Upper lobe of right lung (tissue), 1 donor: ENCODE data around the gene KIF25. TPM values are rescaled to one million over a fixed set of nuclear protein-coding genes. Genes with fewer than 3 reads are reported as not detected.
A peak's percentile ranks its signal among the peaks of the same experiment; 100 is the strongest.

Experiments
- ATAC-seq: fragments of 200-7000 bp; cut with Tn5 transposase; one replicate; pipeline ENCODE4 v1.9.1; 2020; ENCODE audit warnings: mild to moderate bottlenecking, moderate library complexity
- DNase-seq: peaks from one replicate; pipeline ENCODE4 v3.0.0-alpha.2; 2020
- H3K27ac ChIP-seq: fragments of 200-600 bp; one replicate; pipeline ENCODE4 v1.8.0; 2022
- H3K27me3 ChIP-seq: fragments of 200-600 bp; one replicate; pipeline ENCODE4 v1.8.0; 2022; ENCODE audit warnings: mild to moderate bottlenecking
- H3K36me3 ChIP-seq: fragments of 200-600 bp; one replicate; pipeline ENCODE4 v1.8.0; 2022
- H3K4me1 ChIP-seq: fragments of 200-600 bp; one replicate; pipeline ENCODE4 v1.8.0; 2022
- H3K4me3 ChIP-seq: fragments of 200-600 bp; one replicate; pipeline ENCODE4 v1.8.0; 2022; ENCODE audit warnings: mild to moderate bottlenecking
- H3K9me3 ChIP-seq: fragments of 200-600 bp; one replicate; pipeline ENCODE4 v1.8.0; 2022
- CTCF ChIP-seq: fragments of 200-600 bp; IDR thresholded peaks from one replicate; pipeline ENCODE4 v1.8.0; 2022; ENCODE audit warnings: antibody characterized with exemption
- intact Hi-C: fragments of 100-400 bp; cut with DNase I; formaldehyde crosslinking; loops from one replicate; pipeline ENCODE4 v1.11.0; 2022
- total RNA-seq: library from RNA; stranded (reverse); fragmentation: NEBNext Ultra II Directional; extraction: Animal tissue kit (Norgen Biotek cat#: 25700); gene quantifications from one replicate; pipeline ENCODE4 v1.2.1, GENCODE V29; 2021
- donor health status: DM: no; HTN: yes; CAD: no; lungs with severe emphysema.

KIF25 gene
- total RNA-seq, 1 donor from 2014 or later = 0.96 TPM

DNA sequence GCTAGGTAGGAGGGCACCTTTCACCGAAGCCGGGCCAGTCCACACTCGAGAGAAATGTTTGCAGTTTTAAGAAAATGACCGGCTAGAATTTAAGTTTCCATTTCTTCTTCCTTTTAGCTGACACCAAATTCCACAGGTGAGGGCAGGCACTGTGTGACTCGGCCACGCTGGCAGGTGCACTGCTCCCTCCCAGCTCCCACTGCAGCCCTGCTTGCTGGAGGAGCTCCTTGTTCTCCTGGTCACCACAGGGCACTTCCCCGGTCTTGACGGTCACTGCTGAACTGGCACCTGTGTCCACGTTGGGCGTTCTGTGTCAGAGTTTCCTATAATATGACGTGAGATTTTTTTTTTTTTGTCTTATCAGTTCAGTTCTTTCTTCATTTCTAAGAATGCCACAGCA, 3.6 kb upstream of the KIF25 start:
- H3K27me3 ChIP-seq = no peaks in the 10 kb centered on the region
- no peak overlapping the region for H3K4me3 ChIP-seq
- no peaks in the 10 kb centered on the region for H3K9me3 ChIP-seq
- no peaks in the 10 kb centered on the region for H3K4me1 ChIP-seq
- ATAC-seq (no peak), DNase-seq (no peak)
- no peaks in the 10 kb centered on the region for H3K36me3 ChIP-seq
- TF ChIP-seq CTCF = no peak
- no peak overlapping the region for H3K27ac ChIP-seq
- intact Hi-C loops = no loop called here

GRCh38 chr6:167995302-167995701, 2.2 kb upstream of the KIF25 start:
- no peaks in the 10 kb centered on the region for H3K27me3 ChIP-seq
- intact Hi-C loops = no loop called here
- no peaks in the 10 kb centered on the region for H3K9me3 ChIP-seq
- H3K4me1 ChIP-seq = no peaks in the 10 kb centered on the region
- no peaks in the 10 kb centered on the region for H3K36me3 ChIP-seq
- H3K27ac ChIP-seq = no peak overlapping the region
- DNase-seq = peak; percentile 63
- no peak for TF ChIP-seq CTCF
- no peak for ATAC-seq
- no peak overlapping the region for H3K4me3 ChIP-seq

- H3K36me3 ChIP-seq = no peaks in the 10 kb centered on the region
- no peak overlapping the region for H3K4me3 ChIP-seq
- DNase-seq (peak; percentile 55), ATAC-seq (peak; percentile 13)
- H3K9me3 ChIP-seq = no peaks in the 10 kb centered on the region
- TF ChIP-seq CTCF = no peak
- intact Hi-C loops = no loop called here
- no peak overlapping the region for H3K27ac ChIP-seq
- H3K4me1 ChIP-seq = no peaks in the 10 kb centered on the region
- H3K27me3 ChIP-seq = no peaks in the 10 kb centered on the region
Observed at GRCh38 chr6:167995731-167996151, 1.7 kb upstream of the KIF25 start.

DNA sequence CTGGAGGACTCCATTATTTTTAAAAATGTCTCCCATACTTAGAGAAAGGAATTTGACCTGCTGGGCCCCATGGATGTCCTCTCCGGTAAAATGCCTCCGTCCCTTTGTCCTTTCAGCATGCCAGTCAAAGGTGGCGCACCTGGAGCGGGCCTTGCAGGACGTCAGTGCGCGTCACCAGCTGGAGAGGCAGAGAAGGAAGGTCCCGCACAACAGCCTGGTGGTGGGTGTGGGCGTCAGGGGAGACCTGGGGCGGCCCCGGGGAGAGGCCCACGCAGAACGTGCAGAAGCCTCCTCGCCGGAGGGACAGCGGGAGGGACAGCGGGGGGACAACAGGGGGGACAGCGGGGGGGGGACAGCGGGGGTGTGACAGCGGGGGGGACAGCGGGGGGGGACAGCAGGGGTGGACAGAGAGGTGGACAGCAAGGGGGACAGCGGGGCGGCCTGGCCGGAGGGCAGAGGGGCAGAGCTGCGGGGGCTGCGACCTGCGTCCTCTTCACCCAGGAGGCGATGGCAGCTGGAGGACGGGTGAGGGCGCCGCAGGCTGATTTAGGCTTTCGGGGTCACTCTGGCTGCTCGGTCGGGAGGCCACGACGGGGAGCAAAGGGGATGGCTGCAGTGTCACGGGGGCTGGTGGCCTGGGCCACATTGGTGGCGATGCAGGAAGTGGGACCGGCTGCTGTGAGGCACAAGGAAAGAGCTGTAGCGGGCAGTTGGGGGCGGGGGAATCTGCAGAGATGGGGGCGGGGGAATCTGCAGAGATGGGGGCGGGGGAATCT, 859 bp upstream of the KIF25 start:
- peak; percentile 54 for DNase-seq
- Histone ChIP-seq H3K9me3 (no peaks in the 10 kb centered on the region), H3K4me1 (no peaks in the 10 kb centered on the region)

DNA sequence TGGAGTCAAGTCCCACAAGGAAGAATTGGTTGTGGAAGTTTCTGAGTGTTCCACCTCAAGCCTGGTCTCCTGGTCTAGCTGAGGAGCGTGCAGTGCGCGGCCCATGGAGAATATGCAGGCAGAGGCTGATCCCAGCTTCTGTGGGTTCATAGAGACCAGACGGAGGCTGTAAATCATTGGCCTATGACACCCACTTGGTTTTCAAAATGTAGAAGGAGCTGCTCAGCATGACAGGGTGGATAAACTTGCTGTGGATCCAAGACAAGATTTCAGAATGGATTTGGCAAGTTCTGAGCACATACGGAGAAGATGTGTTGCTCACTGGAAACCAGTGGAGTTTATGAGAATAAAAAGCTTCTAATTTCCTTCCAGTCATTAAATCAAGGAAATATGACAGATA, 744 bp downstream of the KIF25 start:
- Histone ChIP-seq H3K27me3 (no peaks in the 10 kb centered on the region), H3K4me1 (no peaks in the 10 kb centered on the region), H3K36me3 (no peaks in the 10 kb centered on the region), H3K4me3 (no peak overlapping the region), H3K9me3 (no peaks in the 10 kb centered on the region), H3K27ac (no peak overlapping the region)
- TF ChIP-seq CTCF = no peak
- ATAC-seq (no peak), DNase-seq (no peak)
- intact Hi-C loops = no loop called here

More for the DNA sequence above, 859 bp upstream of the KIF25 start:
- no peak for ATAC-seq
- no peak overlapping the region for H3K27ac ChIP-seq
- H3K36me3 ChIP-seq = no peaks in the 10 kb centered on the region
- TF ChIP-seq CTCF = no peak
- H3K27me3 ChIP-seq = no peaks in the 10 kb centered on the region
- intact Hi-C loops = no loop called here
- H3K4me3 ChIP-seq = no peak overlapping the region
